Erythroblast (primary cell): ENCODE measurements around the gene TMEM132C.

Source experiments
- GATA1 ChIP-seq: IDR thresholded peaks from 2 replicates; pipeline ENCODE4 v1.6.1; 2011; ENCODE audit warnings: low read depth, mild to moderate bottlenecking, control low read depth, low read length, moderate library complexity
- POLR2A ChIP-seq: IDR thresholded peaks from 2 replicates; pipeline ENCODE4 v1.6.1; 2011; ENCODE audit warnings: mild to moderate bottlenecking, low read length

- TF ChIP-seq POLR2A = no peak
- TF ChIP-seq GATA1 = no peak
Observed at GRCh38 chr12:128507470-128507869, 240.5 kb downstream of the TMEM132C start.
